NCI-H345 treated with DMSO at 0.1 percent for 48 hours (cell line): ENCODE measurements around the gene SURF4.
A peak's percentile ranks its signal among the peaks of the same experiment; 100 is the strongest.
"Not testable (repeated sequence)": the region's sequence is repeated elsewhere in the genome, so short reads cannot be mapped to it uniquely, and the experiment has no call there.

ENCODE experiments used
- DNase-seq: peaks from one replicate; lab custom pipeline; 2025; ENCODE audit not compliant: unreplicated experiment; lab: John Stamatoyannopoulos, UW

The SURF4 gene

GRCh38 chr9:133397895-133398294 lies 22.0 kb upstream of the SURF4 start:
- no peak for DNase-seq

DNA sequence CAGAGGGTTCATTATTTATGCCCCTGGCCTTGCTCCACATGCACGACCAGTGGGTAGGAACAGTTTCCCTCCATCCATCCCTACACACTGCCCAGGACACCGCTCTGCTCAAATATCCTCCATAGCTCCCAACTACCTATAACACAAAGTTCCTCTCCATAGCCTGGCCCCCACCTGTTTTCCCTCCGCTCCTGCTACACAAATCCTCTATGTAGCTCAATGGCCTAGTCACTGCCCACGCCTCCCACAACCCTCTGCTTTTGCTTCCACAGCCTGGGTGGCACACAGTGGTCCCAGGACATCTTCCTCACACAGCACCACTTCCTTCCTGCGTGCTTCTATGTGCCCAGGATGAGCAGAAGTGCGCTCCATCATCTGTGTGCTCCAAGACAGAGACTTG lies 21.5 kb upstream of the SURF4 start:
- DNase-seq: no peak

- no peak for DNase-seq
Measured at GRCh38 chr9:133396952-133397351, 21.1 kb upstream of the SURF4 start.

DNA sequence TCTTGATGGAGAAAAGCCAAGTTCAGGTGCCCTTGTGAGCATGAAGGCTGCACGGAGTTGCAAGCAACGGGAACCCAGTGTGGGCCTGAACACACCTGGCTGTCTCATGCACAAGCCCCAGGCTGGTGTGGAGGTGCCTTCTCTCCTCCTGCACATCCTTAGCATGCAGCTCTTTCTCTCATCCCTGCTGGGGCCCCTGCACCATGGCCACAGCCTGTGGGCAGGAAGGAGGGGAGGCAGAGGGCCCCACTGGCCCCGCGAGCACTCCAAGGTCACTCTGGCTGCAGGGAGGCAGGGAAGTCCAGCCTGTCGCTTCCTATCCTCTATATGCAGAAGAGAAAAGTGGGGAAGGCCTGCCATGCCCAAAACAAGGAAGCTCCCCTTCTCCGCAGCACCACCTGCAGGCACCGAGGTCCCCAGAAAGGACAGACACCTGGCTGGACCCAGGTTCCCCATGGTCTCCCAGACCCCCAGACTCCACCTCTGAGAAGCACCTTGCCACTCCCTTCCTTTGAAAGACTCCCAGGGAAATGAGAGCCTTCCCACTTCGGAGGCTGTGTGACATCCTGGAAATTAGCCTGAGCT lies 18.9 kb upstream of the SURF4 start:
- no peak for DNase-seq

- DNase-seq: no peak
Measured at GRCh38 chr9:133393399-133393798, 17.5 kb upstream of the SURF4 start.

GRCh38 chr9:133392308-133392707 lies 16.4 kb upstream of the SURF4 start:
- not testable (repeated sequence) for DNase-seq

GRCh38 chr9:133391449-133391848 lies 15.6 kb upstream of the SURF4 start:
- DNase-seq: not testable (repeated sequence)

GRCh38 chr9:133390713-133391112 lies 14.9 kb upstream of the SURF4 start:
- DNase-seq: no peak

DNA sequence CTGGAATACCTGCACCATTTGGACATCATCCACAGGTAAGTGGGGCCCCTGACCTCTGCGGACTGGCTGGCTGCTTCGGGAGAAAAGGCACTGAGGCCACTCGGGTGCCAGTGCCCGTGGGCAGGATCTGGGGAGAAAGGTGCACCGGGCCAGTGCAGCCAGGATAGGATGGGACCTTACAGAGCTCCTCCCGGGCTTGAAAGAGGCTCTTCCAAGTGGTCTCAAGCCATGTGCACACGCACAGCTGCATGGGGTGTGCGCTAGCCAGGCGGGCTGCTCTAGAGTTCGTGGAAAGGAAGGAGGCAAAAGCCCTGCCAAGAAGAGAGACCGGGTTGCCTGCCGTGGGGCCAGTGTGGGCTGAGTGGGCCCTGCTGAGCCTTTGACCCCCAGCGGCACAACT lies 13.7 kb upstream of the SURF4 start:
- DNase-seq: no peak

GRCh38 chr9:133389025-133389557 lies 13.2 kb upstream of the SURF4 start:
- DNase-seq: no peak

DNA sequence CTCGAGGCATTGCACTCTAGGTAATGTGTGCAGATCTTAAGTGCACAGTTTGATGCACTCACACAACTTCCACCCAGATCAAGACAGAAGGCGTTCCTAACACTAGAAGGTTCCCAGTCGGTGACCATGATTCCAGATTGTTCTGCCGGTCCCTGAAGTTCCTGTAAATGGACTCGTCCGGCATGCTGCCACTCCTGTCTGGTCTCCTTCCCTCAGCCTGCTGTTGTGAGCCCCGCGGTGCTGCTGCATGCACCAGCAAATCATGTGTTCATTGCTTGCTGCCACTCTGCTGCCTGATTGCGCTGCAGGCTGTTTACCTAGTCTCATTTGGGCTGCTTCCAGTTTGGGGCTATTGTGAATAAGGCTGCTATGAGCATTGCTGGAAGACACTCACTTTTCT lies 11.8 kb upstream of the SURF4 start:
- DNase-seq: peak; percentile 52

GRCh38 chr9:133386338-133386737 lies 10.5 kb upstream of the SURF4 start:
- no peak for DNase-seq

- no peak for DNase-seq
Measured at GRCh38 chr9:133385452-133385851, 9.6 kb upstream of the SURF4 start.

DNA sequence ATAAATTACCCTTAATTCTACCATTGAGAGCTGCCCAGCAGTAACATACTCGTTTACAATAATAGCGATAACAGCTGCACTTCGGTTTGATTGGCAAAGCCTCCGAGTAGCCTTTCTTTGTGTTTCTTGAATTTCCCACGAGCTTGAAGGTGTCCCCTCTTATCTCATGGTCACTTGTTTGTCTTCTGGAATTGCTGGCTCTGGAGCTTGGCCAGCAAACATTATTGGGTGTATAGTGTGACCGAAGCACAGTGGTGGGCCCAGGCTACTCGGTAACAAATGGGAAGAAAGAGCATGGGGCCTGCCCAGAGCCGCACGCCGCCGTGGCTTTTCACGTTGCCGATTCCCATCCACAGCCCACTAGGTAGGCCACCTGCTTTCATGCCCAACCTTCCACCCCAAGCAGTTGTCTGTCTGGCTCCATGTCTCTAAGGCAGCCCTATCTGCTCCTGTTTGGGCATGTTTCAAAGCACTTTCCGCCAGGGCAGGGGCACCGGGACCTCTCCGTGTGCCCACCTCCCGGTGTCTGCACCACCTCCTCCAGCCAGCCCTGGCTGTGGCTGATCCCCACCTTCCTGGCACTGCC lies 9.0 kb upstream of the SURF4 start:
- DNase-seq: no peak

- no peak for DNase-seq
Measured at GRCh38 chr9:133383438-133383837, 7.6 kb upstream of the SURF4 start.

- no peak for DNase-seq
Measured at GRCh38 chr9:133382507-133383141, 6.8 kb upstream of the SURF4 start.

DNA sequence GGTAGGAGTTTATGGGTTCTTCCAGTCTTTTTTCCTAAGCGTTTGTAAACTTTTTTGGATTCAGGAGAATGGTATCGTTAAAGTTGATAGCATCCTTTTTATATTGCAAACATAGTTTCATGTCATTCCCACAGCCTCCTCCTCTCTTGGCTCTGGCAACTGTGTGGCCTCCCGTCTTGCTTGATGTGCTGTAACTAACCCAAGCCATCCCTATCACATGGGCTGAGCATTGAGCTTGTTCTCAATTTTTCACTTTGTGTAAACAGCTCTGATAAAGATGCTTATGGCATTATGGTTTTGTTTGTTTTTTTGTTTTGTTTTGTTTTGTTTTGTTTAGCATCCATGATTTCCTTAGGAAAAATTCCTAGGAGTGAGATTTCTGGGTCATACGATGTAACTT lies 4.9 kb upstream of the SURF4 start:
- DNase-seq: no peak

DNA sequence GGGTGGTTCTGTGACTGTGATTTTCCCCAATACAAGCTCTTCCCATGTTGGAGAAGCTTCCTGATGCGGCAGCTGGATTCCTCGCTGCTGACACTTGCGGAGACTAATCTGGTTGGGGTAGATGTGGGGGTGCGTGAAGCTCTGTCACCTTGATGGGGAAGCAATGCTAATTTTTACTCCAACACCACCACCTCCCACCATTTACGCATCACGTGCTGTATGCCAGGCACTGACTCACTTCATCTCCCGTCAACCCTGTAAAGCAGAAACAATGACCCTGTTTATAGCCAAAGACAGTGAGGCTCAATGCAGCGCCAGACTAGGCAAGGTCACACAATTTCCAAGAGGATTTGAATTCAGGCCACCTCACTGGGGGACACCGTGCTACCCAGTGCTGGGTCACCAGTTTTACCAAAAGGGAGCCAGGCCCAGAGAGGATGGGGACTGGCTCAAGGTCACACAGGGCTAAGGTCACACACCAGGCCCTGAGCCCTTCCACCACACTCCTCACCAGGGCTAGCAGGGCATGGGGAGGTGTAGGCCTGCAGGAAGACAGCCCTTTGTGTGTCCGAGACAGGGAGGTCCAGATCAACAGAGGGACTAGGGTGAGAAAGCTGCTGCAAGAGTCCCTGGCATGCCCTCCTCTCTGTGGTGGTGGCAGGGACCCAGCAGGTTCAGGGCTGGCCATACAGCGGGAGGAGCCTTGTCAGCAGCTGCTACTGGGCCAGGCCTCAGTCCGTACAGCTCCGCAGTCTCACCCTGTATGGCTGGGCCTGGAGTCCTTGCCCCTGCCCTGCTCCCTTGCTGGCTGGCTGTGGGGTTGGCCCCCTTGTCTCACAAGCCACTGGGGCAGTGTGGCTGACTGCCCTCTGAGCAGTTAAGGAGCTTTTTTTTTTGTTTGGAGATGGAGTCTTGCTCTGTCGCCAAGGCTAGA lies 3.6 kb upstream of the SURF4 start:
- DNase-seq: no peak

- DNase-seq: no peak
Measured at GRCh38 chr9:133378408-133378962, 2.6 kb upstream of the SURF4 start.

DNA sequence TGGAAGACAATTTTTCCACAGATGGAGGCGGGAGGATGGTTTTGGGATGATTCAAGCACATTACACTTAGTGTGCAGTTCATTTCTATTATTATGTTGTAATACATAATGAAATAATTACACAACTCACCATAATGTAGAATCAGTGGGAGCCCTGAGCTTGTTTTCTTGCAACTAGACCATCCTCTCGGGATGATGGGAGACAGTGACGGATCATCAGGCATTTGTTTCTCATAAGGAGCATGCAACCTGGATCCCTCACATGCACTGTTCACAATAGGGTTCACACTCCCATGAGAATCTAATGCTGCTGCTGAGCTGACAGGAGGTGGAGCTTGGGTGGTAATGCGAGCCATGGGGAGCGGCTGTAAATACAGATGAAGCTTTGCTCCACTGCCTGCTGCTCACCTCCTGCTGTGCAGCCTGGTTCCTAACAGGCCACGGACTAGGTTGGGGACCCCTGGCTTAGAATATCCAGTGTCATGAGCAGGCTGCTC lies 1.9 kb upstream of the SURF4 start:
- no peak for DNase-seq

GRCh38 chr9:133377280-133377679 lies 1.4 kb upstream of the SURF4 start:
- not testable (repeated sequence) for DNase-seq
